Stimulated activated CD4-positive, alpha-beta T cell treated with anti-CD3 and anti-CD28 coated beads, Interleukin-1b, Interleukin-23, amount 100 ng/mL, for 24 hours (primary cell): ENCODE data around the gene IRF7.
A peak's percentile ranks its signal among the peaks of the same experiment; 100 is the strongest.
"Not testable (repeated sequence)": the region's sequence is repeated elsewhere in the genome, so short reads cannot be mapped to it uniquely, and the experiment has no call there.

ENCODE experiments used
- DNase-seq, 4 experiments: peaks; one replicate each; pipeline ENCODE4 v3.0.0-alpha.2; 2020; ENCODE audit warnings: low read depth in 4 of 4, low spot score in 1 of 4

Gene IRF7

GRCh38 chr11:615504-616319 is at the start of gene IRF7:
Gene IRF7 (minus strand): TSS chr11:615950. CDS start chr11:615364, 586 bp downstream.
- peak; percentile 58 to 82 (median 66) for DNase-seq

- no peak for DNase-seq
Measured at GRCh38 chr11:665062-665703, 49.4 kb upstream of the IRF7 start.

- no peak for DNase-seq
Measured at GRCh38 chr11:662689-663274, 47.0 kb upstream of the IRF7 start.

- DNase-seq = no peak
Measured at GRCh38 chr11:660681-661444, 45.1 kb upstream of the IRF7 start.

GRCh38 chr11:660281-660680 is 44.5 kb upstream of the IRF7 start:
- DNase-seq = no peak

GRCh38 chr11:659532-660085 is 43.9 kb upstream of the IRF7 start:
- DNase-seq = no peak

GRCh38 chr11:657691-658126 is 42.0 kb upstream of the IRF7 start:
- no peak for DNase-seq

GRCh38 chr11:656866-657265 is 41.1 kb upstream of the IRF7 start:
- no peak for DNase-seq

GRCh38 chr11:656426-656825 is 40.7 kb upstream of the IRF7 start:
- DNase-seq = no peak

- no peak for DNase-seq
Measured at GRCh38 chr11:655036-655726, 39.4 kb upstream of the IRF7 start.

- not testable (repeated sequence) for DNase-seq
Measured at GRCh38 chr11:654444-654843, 38.7 kb upstream of the IRF7 start.

GRCh38 chr11:653837-654236 is 38.1 kb upstream of the IRF7 start:
- no peak for DNase-seq

GRCh38 chr11:653136-653535 is 37.4 kb upstream of the IRF7 start:
- not testable (repeated sequence) for DNase-seq

GRCh38 chr11:650482-650881 is 34.7 kb upstream of the IRF7 start:
- DNase-seq = no peak

GRCh38 chr11:647672-648158 is 32.0 kb upstream of the IRF7 start:
- DNase-seq = not testable (repeated sequence)

GRCh38 chr11:646214-646613 is 30.5 kb upstream of the IRF7 start:
- no peak for DNase-seq

GRCh38 chr11:645536-645935 is 29.8 kb upstream of the IRF7 start:
- no peak for DNase-seq

GRCh38 chr11:643849-644738 is 28.3 kb upstream of the IRF7 start:
- DNase-seq = no peak

GRCh38 chr11:643366-643765 is 27.6 kb upstream of the IRF7 start:
- no peak for DNase-seq
